Right lobe of liver (tissue), 6 donors: Measurements from ENCODE around the gene FAM241B. TPM values are rescaled to one million over a fixed set of nuclear protein-coding genes. Genes with fewer than 3 reads are reported as not detected.
A peak's percentile ranks its signal among the peaks of the same experiment; 100 is the strongest.

Experiments
- ATAC-seq, 4 donors: fragments of 200-7000 bp; cut with Tn5 transposase; one replicate each; pipeline ENCODE4 v1.9.1; 2020; ENCODE audit warnings: mild to moderate bottlenecking in 4 of 4, moderate library complexity in 4 of 4
- DNase-seq, 3 donors: peaks; one replicate each; pipeline ENCODE4 v3.0.0-alpha.2; 2020
- H3K27ac ChIP-seq, 3 donors: fragments of 200-600 bp; one replicate each; pipeline ENCODE4 v1.8.0; 2022
- H3K27me3 ChIP-seq, 2 donors: fragments of 200-600 bp; one replicate each; pipeline ENCODE4 v1.8.0; 2022
- H3K36me3 ChIP-seq, 4 donors: fragments of 200-600 bp; sonication (generic) in 1 of 4; one replicate each; pipeline versions ENCODE4 v1.5.1 to v1.8.0; 2017 to 2022; ENCODE audit warnings: control low read depth in 1 of 4
- H3K4me1 ChIP-seq, 4 donors: fragments of 200-600 bp; sonication (generic) in 1 of 4; one replicate each; pipeline versions ENCODE4 v1.5.1 to v1.8.0; 2017 to 2022; ENCODE audit warnings: control low read depth in 1 of 4
- H3K4me3 ChIP-seq, 3 donors: fragments of 200-600 bp; one replicate each; pipeline ENCODE4 v1.8.0; 2022
- H3K9me3 ChIP-seq, 4 donors: fragments of 200-600 bp; sonication (generic) in 1 of 4; one replicate each; pipeline versions ENCODE4 v1.5.1 to v1.8.0; 2017 to 2022; ENCODE audit warnings: control low read depth in 1 of 4
- POLR2A ChIP-seq: fragments of 450-650 bp; IDR thresholded peaks from one replicate; pipeline ENCODE4 v1.6.1; 2017; ENCODE audit warnings: antibody characterized with exemption, mild to moderate bottlenecking
- WGBS: methylation state at CpG from one replicate; pipeline ENCODE4 v1.1.6; 2018; ENCODE audit warnings: low coverage, low lambda C conversion rate; ENCODE audit not compliant: insufficient coverage; ENCODE audit errors: missing lambda C conversion rate; 5-methylcytosine and 5-hydroxymethylcytosine counted together
- intact Hi-C, 2 donors: fragments of 100-400 bp; cut with DNase I; formaldehyde crosslinking; loops; one replicate each; pipeline versions ENCODE4 v1.11.2 to v1.14.1; 2022
- long read RNA-seq: library from polyadenylated mRNA; unstranded; transcript quantifications from one replicate; pipeline ENCODE4 v2.0.0, GENCODE V29; 2019
- total RNA-seq, 6 experiments: library from RNA; depleted of rRNA in 2 of 6; stranded (reverse); fragments of >200 nt in 2 of 6; fragmentation: NEBNext Ultra II Directional in 3 of 6; extraction: Animal tissue kit (Norgen Biotek cat#: 25700) in 3 of 6; gene quantifications; one replicate each; pipeline versions ENCODE4 v1.1.0 to v1.2.4, GENCODE V29; 2016 to 2023
- TF ChIP-seq, protein P1 (sequence below), 4 donors: fragments of 200-600 bp in 3 of 4; fragments of 450-650 bp in 1 of 4; IDR thresholded peaks; one replicate each; pipeline versions ENCODE4 v1.5.1 to v1.8.0; 2016 to 2022; ENCODE audit warnings: antibody characterized with exemption in 4 of 4, mild to moderate bottlenecking in 2 of 4
- donor health status: DM: no; HTN: yes; CAD: no.
- donor health status: DM: no; HTN: no; CAD: no.
- donor health status: DM: no; HTN: no; CAD: no.
- donor health status: DM: no; HTN: yes; CAD: no.
- donor health status: DM: no; HTN: yes; CAD: no.

The FAM241B gene
- total RNA-seq = 1 to 10 TPM in 5 of 6 experiments, under 1 TPM in 1; 0.74 to 3.9 (median 1.5) TPM
- long read RNA-seq, partial matches to known transcripts = 1 of 2 reads
- long read RNA-seq, other reads (novel, unspliced or antisense) = 0 of 2 reads

- H3K4me1 ChIP-seq = no peaks in the 10 kb centered on the region
- H3K27me3 ChIP-seq = no peaks in the 10 kb centered on the region
- DNase-seq = peak; percentile 66 to 79 (median 79)
- no peaks in the 10 kb centered on the region for H3K9me3 ChIP-seq
- H3K36me3 ChIP-seq = no peaks in the 10 kb centered on the region
- TF ChIP-seq, protein P1, sequence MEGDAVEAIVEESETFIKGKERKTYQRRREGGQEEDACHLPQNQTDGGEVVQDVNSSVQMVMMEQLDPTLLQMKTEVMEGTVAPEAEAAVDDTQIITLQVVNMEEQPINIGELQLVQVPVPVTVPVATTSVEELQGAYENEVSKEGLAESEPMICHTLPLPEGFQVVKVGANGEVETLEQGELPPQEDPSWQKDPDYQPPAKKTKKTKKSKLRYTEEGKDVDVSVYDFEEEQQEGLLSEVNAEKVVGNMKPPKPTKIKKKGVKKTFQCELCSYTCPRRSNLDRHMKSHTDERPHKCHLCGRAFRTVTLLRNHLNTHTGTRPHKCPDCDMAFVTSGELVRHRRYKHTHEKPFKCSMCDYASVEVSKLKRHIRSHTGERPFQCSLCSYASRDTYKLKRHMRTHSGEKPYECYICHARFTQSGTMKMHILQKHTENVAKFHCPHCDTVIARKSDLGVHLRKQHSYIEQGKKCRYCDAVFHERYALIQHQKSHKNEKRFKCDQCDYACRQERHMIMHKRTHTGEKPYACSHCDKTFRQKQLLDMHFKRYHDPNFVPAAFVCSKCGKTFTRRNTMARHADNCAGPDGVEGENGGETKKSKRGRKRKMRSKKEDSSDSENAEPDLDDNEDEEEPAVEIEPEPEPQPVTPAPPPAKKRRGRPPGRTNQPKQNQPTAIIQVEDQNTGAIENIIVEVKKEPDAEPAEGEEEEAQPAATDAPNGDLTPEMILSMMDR (IDR thresholded peaks at IDR 0.05) = peak; percentile 86 to 98 (median 96)
- peak; percentile 51 for TF ChIP-seq POLR2A
- peak within 1 kb of the TSS; percentile 56 to 67 (median 60) for H3K4me3 ChIP-seq
- H3K27ac ChIP-seq = no peak within 1 kb of the TSS
- ATAC-seq = peak; percentile 89 to 99 (median 96)
- intact Hi-C loops = loop anchor here in 1 of 2 donors (10.0 kb wide), 1 partner anchor 215 kb away; the partner anchor contains the start of gene TACR2
- 7% methylated on average over 26 of the region's 72 CpGs for WGBS
These were observed at the start of gene FAM241B for GRCh38 chr10:69629897-69630650. Gene FAM241B (plus strand): TSS chr10:69630247. CDS start chr10:69631744, 1,497 bp downstream.

GRCh38 chr10:69580435-69580834, 49.6 kb upstream of the FAM241B start:
- no peak for TF ChIP-seq POLR2A
- TF ChIP-seq, protein P1 (IDR thresholded peaks at IDR 0.05) = no peak
- intact Hi-C loops = no loop called here
- Histone ChIP-seq H3K36me3 (no peaks in the 10 kb centered on the region), H3K4me1 (no peaks in the 10 kb centered on the region), H3K27me3 (peaks cover 0 to 18% of the 10 kb centered on the region in 2 donors), H3K9me3 (no peaks in the 10 kb centered on the region), H3K4me3 (no peak overlapping the region), H3K27ac (no peak overlapping the region)
- ATAC-seq = no peak
- no peak for DNase-seq
- 60% methylated on average over 5 of the region's 5 CpGs for WGBS

- H3K27ac ChIP-seq = no peak overlapping the region
- intact Hi-C loops = no loop called here
- no peaks in the 10 kb centered on the region for H3K9me3 ChIP-seq
- no peak for ATAC-seq
- no peak for TF ChIP-seq POLR2A
- TF ChIP-seq, protein P1 (IDR thresholded peaks at IDR 0.05) = no peak
- no peak for DNase-seq
- H3K27me3 ChIP-seq = peaks cover 0 to 6% of the 10 kb centered on the region in 2 donors
- no peaks in the 10 kb centered on the region for H3K4me1 ChIP-seq
- H3K36me3 ChIP-seq = no peaks in the 10 kb centered on the region
- WGBS = 58% methylated on average over 2 of the region's 2 CpGs
- H3K4me3 ChIP-seq = no peak overlapping the region
These were observed 46.9 kb upstream of the FAM241B start for GRCh38 chr10:69583106-69583505.

GRCh38 chr10:69584624-69585023, 45.4 kb upstream of the FAM241B start:
- Histone ChIP-seq H3K9me3 (no peaks in the 10 kb centered on the region), H3K27me3 (no peaks in the 10 kb centered on the region), H3K4me3 (no peak overlapping the region), H3K27ac (no peak overlapping the region), H3K36me3 (no peaks in the 10 kb centered on the region), H3K4me1 (no peaks in the 10 kb centered on the region)
- DNase-seq = no peak
- no peak for TF ChIP-seq POLR2A
- TF ChIP-seq, protein P1 (IDR thresholded peaks at IDR 0.05) = no peak
- ATAC-seq = no peak
- intact Hi-C loops = no loop called here
- WGBS = 56% methylated on average over 3 of the region's 3 CpGs
